Smooth muscle cell (in vitro differentiated cells): Measurements from ENCODE around the gene MACC1. TPM values are rescaled to one million over a fixed set of nuclear protein-coding genes. Genes with fewer than 3 reads are reported as not detected.
"Not testable (repeated sequence)": the region's sequence is repeated elsewhere in the genome, so short reads cannot be mapped to it uniquely, and the experiment has no call there.

Source experiments
- DNase-seq: peaks from one replicate; lab custom pipeline; 2025; ENCODE audit not compliant: unreplicated experiment; lab: John Stamatoyannopoulos, UW
- H2AFZ ChIP-seq: fragments of 200-600 bp; sonication (generic); 2 replicates; pipeline ENCODE4 v1.6.0; 2016; ENCODE audit warnings: antibody characterized with exemption, low read depth, mild to moderate bottlenecking
- H3F3A ChIP-seq: fragments of 200-600 bp; sonication (generic); 2 replicates; pipeline ENCODE4 v1.6.0; 2017; ENCODE audit warnings: antibody characterized with exemption, low read depth
- H3K27ac ChIP-seq: fragments of 200-600 bp; sonication (generic); 2 replicates; pipeline ENCODE4 v1.5.1; 2016; ENCODE audit warnings: low read depth, mild to moderate bottlenecking
- H3K27me3 ChIP-seq: fragments of 200-600 bp; sonication (generic); 2 replicates; pipeline ENCODE4 v1.6.1; 2016; ENCODE audit warnings: low read depth, mild to moderate bottlenecking
- H3K36me3 ChIP-seq: fragments of 200-600 bp; sonication (generic); 2 replicates; pipeline ENCODE4 v1.5.1; 2016; ENCODE audit warnings: low read depth
- H3K4me1 ChIP-seq: fragments of 200-600 bp; sonication (generic); 2 replicates; pipeline ENCODE4 v1.5.1; 2016; ENCODE audit warnings: low read depth
- H3K4me2 ChIP-seq: fragments of 200-600 bp; sonication (generic); 2 replicates; pipeline ENCODE4 v1.6.0; 2016; ENCODE audit warnings: mild to moderate bottlenecking
- H3K4me3 ChIP-seq: fragments of 200-600 bp; sonication (generic); 2 replicates; pipeline ENCODE4 v1.5.1; 2016; ENCODE audit warnings: mild to moderate bottlenecking
- H3K79me2 ChIP-seq: fragments of 200-600 bp; sonication (generic); 2 replicates; pipeline ENCODE4 v1.6.0; 2016; ENCODE audit warnings: low read depth, mild to moderate bottlenecking
- H3K9ac ChIP-seq: fragments of 200-600 bp; sonication (generic); 2 replicates; pipeline ENCODE4 v1.6.0; 2016; ENCODE audit warnings: low read depth
- H3K9me3 ChIP-seq: fragments of 200-600 bp; sonication (generic); replicated peaks from 2 replicates; pipeline ENCODE4 v1.5.1; 2016; ENCODE audit warnings: low read depth
- H4K20me1 ChIP-seq: fragments of 200-600 bp; sonication (generic); 2 replicates; pipeline ENCODE4 v1.6.0; 2016; ENCODE audit warnings: low read depth
- CTCF ChIP-seq: fragments of 200-600 bp; sonication (generic); IDR thresholded peaks from 2 replicates; pipeline ENCODE4 v1.5.1; 2017; ENCODE audit warnings: borderline replicate concordance, mild to moderate bottlenecking, antibody characterized with exemption; ENCODE audit not compliant: insufficient read depth, poor library complexity, severe bottlenecking
- WGBS: methylation state at CpG from one replicate; pipeline ENCODE4 v1.1.7; 2016; ENCODE audit warnings: low lambda C conversion rate; 5-methylcytosine and 5-hydroxymethylcytosine counted together
- polyA plus RNA-seq: library from polyadenylated mRNA; unstranded; fragments of >200 nt; fragmentation: Nextera tagmentation; extraction: Ambion mirVana; gene quantifications from 2 replicates; pipeline ENCODE4 v1.2.1, GENCODE V29; 2016
- total RNA-seq: library from RNA; depleted of rRNA; stranded (reverse); fragments of >200 nt; gene quantifications from 2 replicates; pipeline ENCODE4 v1.2.3, GENCODE V29; 2014

The MACC1 gene
- total and polyA plus RNA-seq, 2 experiments from 2014 or later = 1.3 TPM; not detected in 1

- DNase-seq = no peak
- Histone ChIP-seq H3K4me1 (no peaks in the 10 kb centered on the region), H3K4me2 (no peak overlapping the region), H4K20me1 (no peaks in the 10 kb centered on the region), H3F3A (peaks cover 3% of the 10 kb centered on the region), H3K27me3 (no peaks in the 10 kb centered on the region), H3K27ac (no peak overlapping the region), H3K36me3 (no peaks in the 10 kb centered on the region), H2AFZ (no peak overlapping the region), H3K4me3 (no peak overlapping the region), H3K9ac (no peak overlapping the region), H3K9me3 (no peaks in the 10 kb centered on the region), H3K79me2 (no peaks in the 10 kb centered on the region)
- TF ChIP-seq CTCF = no peak
- 93% methylated on average over 1 of the region's 1 CpG for WGBS
Observed at GRCh38 chr7:20213378-20213777, 3.8 kb downstream of the MACC1 start.

GRCh38 chr7:20211376-20211775, 5.8 kb downstream of the MACC1 start:
- H3K4me1 ChIP-seq = no peaks in the 10 kb centered on the region
- H4K20me1 ChIP-seq = no peaks in the 10 kb centered on the region
- no peak for TF ChIP-seq CTCF
- H3K9me3 ChIP-seq = no peaks in the 10 kb centered on the region
- H3K9ac ChIP-seq = no peak overlapping the region
- no peak overlapping the region for H3K4me2 ChIP-seq
- H3F3A ChIP-seq = no peaks in the 10 kb centered on the region
- H3K79me2 ChIP-seq = no peaks in the 10 kb centered on the region
- WGBS = 88% methylated on average over 3 of the region's 3 CpGs
- no peak overlapping the region for H3K4me3 ChIP-seq
- no peaks in the 10 kb centered on the region for H3K27me3 ChIP-seq
- H3K27ac ChIP-seq = no peak overlapping the region
- no peaks in the 10 kb centered on the region for H3K36me3 ChIP-seq
- no peak for DNase-seq
- H2AFZ ChIP-seq = no peak overlapping the region

GRCh38 chr7:20208651-20209307, 8.4 kb downstream of the MACC1 start:
- Histone ChIP-seq H3K27me3 (no peaks in the 10 kb centered on the region), H3K9ac (no peak overlapping the region), H4K20me1 (no peaks in the 10 kb centered on the region), H3K9me3 (no peaks in the 10 kb centered on the region), H3K4me2 (no peak overlapping the region), H3F3A (no peaks in the 10 kb centered on the region), H3K27ac (no peak overlapping the region), H3K79me2 (no peaks in the 10 kb centered on the region), H3K4me3 (no peak overlapping the region), H3K4me1 (no peaks in the 10 kb centered on the region), H2AFZ (no peak overlapping the region), H3K36me3 (no peaks in the 10 kb centered on the region)
- no peak for TF ChIP-seq CTCF
- DNase-seq = no peak
- 96% methylated on average over 6 of the region's 6 CpGs for WGBS

- 96% methylated on average over 2 of the region's 2 CpGs for WGBS
- not testable (repeated sequence) for H3K4me3 ChIP-seq, H3K9ac ChIP-seq, H3K27ac ChIP-seq, H3F3A ChIP-seq, H3K9me3 ChIP-seq, H3K36me3 ChIP-seq, H3K4me1 ChIP-seq, DNase-seq, H3K27me3 ChIP-seq, H2AFZ ChIP-seq, H3K4me2 ChIP-seq, H3K79me2 ChIP-seq, H4K20me1 ChIP-seq
Observed at GRCh38 chr7:20207811-20208210, 9.4 kb downstream of the MACC1 start.
